Caco-2 (cell line): ENCODE data around the gene TEPSIN. TPM values are rescaled to one million over a fixed set of nuclear protein-coding genes. Genes with fewer than 3 reads are reported as not detected.
A peak's percentile ranks its signal among the peaks of the same experiment; 100 is the strongest.

Experiments
- BruUV-seq: library from RNA; stranded (reverse); fragments of 400-500 nt; replicated peaks from 2 replicates; lab custom pipeline; 2021; lab: Mats Ljungman, UMichigan
- CTCF ChIA-PET: fragments of 300-600 bp; sonication (Branson Sonifier 250); formaldehyde crosslinking; loops from one replicate; lab custom pipeline; 2022; ENCODE audit warnings: antibody characterized with exemption; lab: Charles Lee
- POLR2A ChIA-PET: fragments of 300-600 bp; sonication (Branson Sonifier 250); formaldehyde crosslinking; loops from one replicate; lab custom pipeline; 2022; ENCODE audit warnings: antibody characterized with exemption; lab: Charles Lee
- DNase-seq, 2 experiments: peaks; one replicate each; pipeline versions ENCODE4 v3.0.0 to v3.0.0-alpha.2; 2020 to 2022
- H3K27me3 ChIP-seq: replicated peaks from 2 replicates; pipeline ENCODE4 v1.6.0; 2011; ENCODE audit warnings: low read length; ENCODE audit not compliant: control insufficient read depth, insufficient read depth
- H3K36me3 ChIP-seq: 2 replicates; pipeline ENCODE4 v1.5.1; 2011; ENCODE audit warnings: low read length; ENCODE audit not compliant: control insufficient read depth, insufficient read depth
- H3K4me1 ChIP-seq: fragments of 250-450 bp; sonication (Bioruptor Pico); 2 replicates; pipeline ENCODE4 v1.5.1; 2020; ENCODE audit warnings: mild to moderate bottlenecking
- H3K4me3 ChIP-seq: 2 replicates; pipeline ENCODE4 v1.5.1; 2011; ENCODE audit warnings: low read depth, mild to moderate bottlenecking, control low read depth, low read length
- H3K9me3 ChIP-seq: fragments of 250-450 bp; sonication (Bioruptor Pico); 2 replicates; pipeline ENCODE4 v1.5.1; 2020; ENCODE audit warnings: mild to moderate bottlenecking, moderate library complexity
- H3K27ac Mint-ChIP-seq: one replicate; pipeline ENCODE4 v1.8.0; 2022; ENCODE audit warnings: mixed read lengths; ENCODE audit not compliant: unreplicated experiment
- H3K27me3 Mint-ChIP-seq: one replicate; pipeline ENCODE4 v1.8.0; 2022; ENCODE audit warnings: mixed read lengths; ENCODE audit not compliant: insufficient read depth, unreplicated experiment
- H3K36me3 Mint-ChIP-seq: one replicate; pipeline ENCODE4 v1.8.0; 2022; ENCODE audit warnings: mild to moderate bottlenecking, mixed read lengths; ENCODE audit not compliant: insufficient read depth, unreplicated experiment
- H3K4me1 Mint-ChIP-seq: one replicate; pipeline ENCODE4 v1.8.0; 2022; ENCODE audit warnings: low read depth, mixed read lengths; ENCODE audit not compliant: unreplicated experiment
- H3K4me3 Mint-ChIP-seq: one replicate; pipeline ENCODE4 v1.8.0; 2022; ENCODE audit warnings: mild to moderate bottlenecking, moderate library complexity, mixed read lengths; ENCODE audit not compliant: unreplicated experiment
- H3K9me3 Mint-ChIP-seq: one replicate; pipeline ENCODE4 v1.8.0; 2022; ENCODE audit warnings: mixed read lengths; ENCODE audit not compliant: unreplicated experiment
- CTCF ChIP-seq, 2 experiments: fragments of 200-600 bp in 1 of 2; IDR thresholded peaks; 1 replicate in 1 of 2; 2 replicates in 1 of 2; pipeline versions ENCODE4 v1.5.1 to v1.8.0; 2011 to 2022; ENCODE audit warnings: antibody characterized with exemption in 1 of 2, control low read depth in 1 of 2, inconsistent platforms in 1 of 2, low read depth in 1 of 2, low read length in 1 of 2, mild to moderate bottlenecking in 1 of 2, moderate library complexity in 1 of 2; ENCODE audit not compliant: insufficient read depth in 1 of 2, severe bottlenecking in 1 of 2, unreplicated experiment in 1 of 2
- intact Hi-C: fragments of 100-400 bp; cut with micrococcal nuclease; formaldehyde crosslinking; loops from one replicate; pipeline ENCODE4 v1.10.0; 2022; ENCODE audit not compliant: unreplicated experiment
- total RNA-seq: library from RNA; stranded (reverse); gene quantifications from 2 replicates; pipeline ENCODE4 v1.2.3, GENCODE V29; 2022

The TEPSIN gene
- total RNA-seq, 1 experiment from 2014 or later: 40.3 TPM

GRCh38 chr17:81253358-81254131, 14.7 kb upstream of the TEPSIN start:
- H3K4me1 ChIP-seq: no peaks in the 10 kb centered on the region
- peaks cover 6% of the 10 kb centered on the region; the same call in 1 of the 2 replicates for H3K9me3 ChIP-seq
- Mint-ChIP-seq H3K27ac (no peak overlapping the region), H3K27me3 (no peaks in the 10 kb centered on the region), H3K36me3 (peaks cover 43% of the 10 kb centered on the region), H3K9me3 (no peaks in the 10 kb centered on the region), H3K4me3 (no peak overlapping the region), H3K4me1 (no peaks in the 10 kb centered on the region)
- H3K4me3 ChIP-seq: no peak overlapping the region
- ChIA-PET CTCF (interaction anchor here (1.0 to 3.8 kb wide), 2 partner anchors 56 to 231 kb away, joined by 3 to 28 read pairs; no protein-coding TSS in a partner anchor), POLR2A (no interaction called here)
- peak; percentile 64 to 94 for TF ChIP-seq CTCF (IDR thresholded peaks at IDR 0.05; ENCODE audit: insufficient read depth in 1 of 2, low read depth in 1 of 2, low read length in 1 of 2, severe bottlenecking in 1 of 2, unreplicated experiment in 1 of 2)
- peaks cover 3% of the 10 kb centered on the region; the same call in 1 of the 2 replicates for H3K36me3 ChIP-seq
- no TSS peak for BruUV-seq
- intact Hi-C loops: loop anchor here (1.0 kb wide), 2 partner anchors 231 to 348 kb away; no protein-coding TSS in a partner anchor
- DNase-seq: peak in 1 of 2 experiments; percentile 66
- H3K27me3 ChIP-seq: no peaks in the 10 kb centered on the region

GRCh38 chr17:81252987-81253329, 14.1 kb upstream of the TEPSIN start:
- no peaks in the 10 kb centered on the region for H3K4me1 ChIP-seq
- Mint-ChIP-seq H3K27ac (no peak overlapping the region), H3K4me3 (no peak overlapping the region), H3K27me3 (no peaks in the 10 kb centered on the region), H3K4me1 (no peaks in the 10 kb centered on the region), H3K9me3 (no peaks in the 10 kb centered on the region), H3K36me3 (peaks cover 49% of the 10 kb centered on the region)
- intact Hi-C loops: loop anchor here (1.0 kb wide), 2 partner anchors 231 to 348 kb away; no protein-coding TSS in a partner anchor
- H3K27me3 ChIP-seq: no peaks in the 10 kb centered on the region
- no peak for DNase-seq
- BruUV-seq: no TSS peak
- no peak overlapping the region for H3K4me3 ChIP-seq
- ChIA-PET POLR2A (no interaction called here), CTCF (interaction anchor here (1.0 to 3.8 kb wide), 2 partner anchors 57 to 231 kb away, joined by 3 to 28 read pairs; no protein-coding TSS in a partner anchor)
- peaks cover 3% of the 10 kb centered on the region; the same call in 1 of the 2 replicates for H3K36me3 ChIP-seq
- TF ChIP-seq CTCF (IDR thresholded peaks at IDR 0.05; ENCODE audit: insufficient read depth in 1 of 2, low read depth in 1 of 2, low read length in 1 of 2, severe bottlenecking in 1 of 2, unreplicated experiment in 1 of 2): no peak
- peaks cover 6% of the 10 kb centered on the region; the same call in 1 of the 2 replicates for H3K9me3 ChIP-seq

- no peak overlapping the region for H3K4me3 Mint-ChIP-seq
- H3K36me3 ChIP-seq: peaks cover 3% of the 10 kb centered on the region; the same call in 1 of the 2 replicates
- no peaks in the 10 kb centered on the region for H3K27me3 ChIP-seq
- H3K27me3 Mint-ChIP-seq: no peaks in the 10 kb centered on the region
- no peak overlapping the region for H3K27ac Mint-ChIP-seq
- no peak overlapping the region for H3K4me3 ChIP-seq
- ChIA-PET POLR2A (no interaction called here), CTCF (interaction anchor here (1.0 to 3.8 kb wide), 2 partner anchors 57 to 232 kb away, joined by 3 to 28 read pairs; no protein-coding TSS in a partner anchor)
- H3K9me3 ChIP-seq: peaks cover 6% of the 10 kb centered on the region; the same call in 1 of the 2 replicates
- no peak for DNase-seq
- H3K4me1 ChIP-seq: no peaks in the 10 kb centered on the region
- TSS peak; percentile 22 for BruUV-seq
- intact Hi-C loops: no loop called here
- no peak for TF ChIP-seq CTCF (IDR thresholded peaks at IDR 0.05; ENCODE audit: insufficient read depth in 1 of 2, low read depth in 1 of 2, low read length in 1 of 2, severe bottlenecking in 1 of 2, unreplicated experiment in 1 of 2)
- H3K36me3 Mint-ChIP-seq: peaks cover 52% of the 10 kb centered on the region
- no peaks in the 10 kb centered on the region for H3K4me1 Mint-ChIP-seq
- no peaks in the 10 kb centered on the region for H3K9me3 Mint-ChIP-seq
Observed at GRCh38 chr17:81252326-81252986, 13.6 kb upstream of the TEPSIN start.
